ENCODE data around the gene KITLG.

GRCh38 chr12:88451205-88451604 lies 129.1 kb downstream of the KITLG start:
- no peak for TF ChIP-seq CTCF (IDR thresholded peaks at IDR 0.05; ENCODE audit: low read depth, low read length, missing input control)
- TF ChIP-seq RXRA (IDR thresholded peaks at IDR 0.05), result no peak
- TF ChIP-seq REST (IDR thresholded peaks at IDR 0.05), result no peak
- TF ChIP-seq JUND (IDR thresholded peaks at IDR 0.05), result no peak
- TF ChIP-seq MAX (IDR thresholded peaks at IDR 0.05), result no peak
- no peak for TF ChIP-seq TAF1 (conservative IDR thresholded peaks at IDR 0.05)
- no peak for TF ChIP-seq FOXA1 (IDR thresholded peaks at IDR 0.05)
- TF ChIP-seq YY1 (IDR thresholded peaks at IDR 0.05), result no peak
- TF ChIP-seq RAD21 (IDR thresholded peaks at IDR 0.05), result no peak
- TF ChIP-seq GABPA (IDR thresholded peaks at IDR 0.05 in 1 of 2, conservative IDR thresholded peaks at IDR 0.05 in 1 of 2), result no peak
- no peak for TF ChIP-seq EGR1 (IDR thresholded peaks at IDR 0.05; ENCODE audit: low read depth in 2 of 2)
